Measurements from ENCODE around the gene TTC7B. TPM values are rescaled to one million over a fixed set of nuclear protein-coding genes. Genes with fewer than 3 reads are reported as not detected.

The TTC7B gene
- total RNA-seq, 1 donor from 2014 or later, result 55.5 TPM

- Histone ChIP-seq H3K4me1 (peaks cover 67% of the 10 kb centered on the region), H3K27ac (replicated peaks) (peak overlapping the region; percentile 62)
- intact Hi-C loops (cut with micrococcal nuclease), result no loop called here
These were observed 11.7 kb downstream of the TTC7B start for GRCh38 chr14:90804292-90805083.

GRCh38 chr14:90803249-90803648, 13.0 kb downstream of the TTC7B start:
- Histone ChIP-seq H3K36me3 (no peaks in the 10 kb centered on the region), H3K27me3 (ENCODE audit: low read depth) (no peaks in the 10 kb centered on the region), H3K27ac (replicated peaks) (peak overlapping the region; percentile 62), H3K4me3 (no peak overlapping the region), H3K4me1 (peaks cover 55% of the 10 kb centered on the region), H3K9me3 (replicated peaks) (no peaks in the 10 kb centered on the region)
- no peak for DNase-seq
- intact Hi-C loops (cut with micrococcal nuclease), result no loop called here
- no peak for TF ChIP-seq CTCF (IDR thresholded peaks at IDR 0.05; ENCODE audit: borderline replicate concordance)

More at GRCh38 chr14:90804292-90805083, 11.7 kb downstream of the TTC7B start:
- Histone ChIP-seq H3K4me3 (no peak overlapping the region), H3K36me3 (no peaks in the 10 kb centered on the region), H3K27me3 (ENCODE audit: low read depth) (no peaks in the 10 kb centered on the region), H3K9me3 (replicated peaks) (no peaks in the 10 kb centered on the region)
- no peak for DNase-seq
- no peak for TF ChIP-seq CTCF (IDR thresholded peaks at IDR 0.05; ENCODE audit: borderline replicate concordance)

GRCh38 chr14:90799420-90799819, 16.8 kb downstream of the TTC7B start:
- Histone ChIP-seq H3K4me1 (peaks cover 44% of the 10 kb centered on the region), H3K4me3 (no peak overlapping the region), H3K9me3 (replicated peaks) (no peaks in the 10 kb centered on the region), H3K36me3 (no peaks in the 10 kb centered on the region), H3K27ac (replicated peaks) (no peak overlapping the region), H3K27me3 (ENCODE audit: low read depth) (no peaks in the 10 kb centered on the region)
- no peak for DNase-seq
- intact Hi-C loops (cut with micrococcal nuclease), result no loop called here
- no peak for TF ChIP-seq CTCF (IDR thresholded peaks at IDR 0.05; ENCODE audit: borderline replicate concordance)

- H3K27me3 ChIP-seq (ENCODE audit: low read depth), result no peaks in the 10 kb centered on the region
- TF ChIP-seq CTCF (IDR thresholded peaks at IDR 0.05; ENCODE audit: borderline replicate concordance), result no peak
- H3K9me3 ChIP-seq (replicated peaks), result no peaks in the 10 kb centered on the region
- intact Hi-C loops (cut with micrococcal nuclease), result no loop called here
- no peak overlapping the region for H3K4me3 ChIP-seq
- peaks cover 31% of the 10 kb centered on the region for H3K4me1 ChIP-seq
- no peaks in the 10 kb centered on the region for H3K36me3 ChIP-seq
- DNase-seq, result no peak
- H3K27ac ChIP-seq (replicated peaks), result no peak overlapping the region
These were observed 18.3 kb downstream of the TTC7B start for GRCh38 chr14:90797919-90798318.

GRCh38 chr14:90797451-90797850, 18.8 kb downstream of the TTC7B start:
- intact Hi-C loops (cut with micrococcal nuclease), result no loop called here
- Histone ChIP-seq H3K27ac (replicated peaks) (no peak overlapping the region), H3K27me3 (ENCODE audit: low read depth) (no peaks in the 10 kb centered on the region), H3K4me1 (peaks cover 31% of the 10 kb centered on the region), H3K36me3 (no peaks in the 10 kb centered on the region), H3K4me3 (no peak overlapping the region), H3K9me3 (replicated peaks) (no peaks in the 10 kb centered on the region)
- no peak for DNase-seq
- TF ChIP-seq CTCF (IDR thresholded peaks at IDR 0.05; ENCODE audit: borderline replicate concordance), result no peak

Data from left ventricle myocardium inferior (tissue), 1 donor.